H9 (cell line): Measurements from ENCODE around the gene KCNE4. TPM values are rescaled to one million over a fixed set of nuclear protein-coding genes. Genes with fewer than 3 reads are reported as not detected.

ENCODE experiments used
- DNase-seq: peaks from one replicate; pipeline ENCODE4 v3.0.0-alpha.2; 2017
- H2AFZ ChIP-seq: one replicate; pipeline ENCODE4 v1.6.1; 2013; ENCODE audit warnings: mild to moderate bottlenecking, low read length, control low read depth, moderate library complexity
- H2AK5ac ChIP-seq: 2 replicates; pipeline ENCODE4 v1.6.1; 2013; ENCODE audit warnings: low read length, control low read depth, mixed read lengths; ENCODE audit not compliant: insufficient read length
- H2BK120ac ChIP-seq: one replicate; pipeline ENCODE4 v1.6.1; 2013; ENCODE audit warnings: low read depth, mild to moderate bottlenecking, low read length, control low read depth, inconsistent platforms; ENCODE audit not compliant: poor library complexity, severe bottlenecking
- H2BK12ac ChIP-seq: 2 replicates; pipeline ENCODE4 v1.6.1; 2013; ENCODE audit warnings: low read length, control low read depth, mixed read lengths, low read depth; ENCODE audit not compliant: insufficient read length
- H2BK15ac ChIP-seq: 2 replicates; pipeline ENCODE4 v1.6.1; 2013; ENCODE audit warnings: low read depth, low read length, control low read depth
- H2BK20ac ChIP-seq: one replicate; pipeline ENCODE4 v1.6.1; 2013; ENCODE audit warnings: low read depth, mild to moderate bottlenecking, low read length, control low read depth, inconsistent platforms; ENCODE audit not compliant: poor library complexity, severe bottlenecking
- H2BK5ac ChIP-seq: 2 replicates; pipeline ENCODE4 v1.6.1; 2013; ENCODE audit warnings: low read length, control low read depth, mixed read lengths; ENCODE audit not compliant: insufficient read length
- H3K14ac ChIP-seq: 2 replicates; pipeline ENCODE4 v1.6.1; 2013; ENCODE audit warnings: low read length, control low read depth; ENCODE audit not compliant: insufficient read depth
- H3K18ac ChIP-seq: 2 replicates; pipeline ENCODE4 v1.6.1; 2013; ENCODE audit warnings: low read depth, mild to moderate bottlenecking, mixed read lengths, low read length, control low read depth; ENCODE audit not compliant: insufficient read length
- H3K23ac ChIP-seq: 2 replicates; pipeline ENCODE4 v1.6.1; 2013; ENCODE audit warnings: low read length, control low read depth, mixed read lengths, low read depth; ENCODE audit not compliant: insufficient read length
- H3K23me2 ChIP-seq: 2 replicates; pipeline ENCODE4 v1.6.1; 2013; ENCODE audit warnings: low read depth, mild to moderate bottlenecking, mixed read lengths, low read length, control low read depth; ENCODE audit not compliant: insufficient read length, poor library complexity, severe bottlenecking
- H3K27ac ChIP-seq: 2 replicates; pipeline ENCODE4 v1.5.1; 2013; ENCODE audit warnings: low read length, control low read depth, mixed read lengths, low read depth; ENCODE audit not compliant: insufficient read length
- H3K27me3 ChIP-seq: 2 replicates; pipeline ENCODE4 v1.6.1; 2013; ENCODE audit warnings: low read length, control low read depth, inconsistent platforms; ENCODE audit not compliant: insufficient read depth
- H3K4ac ChIP-seq: 2 replicates; pipeline ENCODE4 v1.6.1; 2013; ENCODE audit warnings: low read depth, mild to moderate bottlenecking, control low read depth, inconsistent platforms, low read length, moderate library complexity
- H3K4me1 ChIP-seq: 2 replicates; pipeline ENCODE4 v1.6.1; 2013; ENCODE audit warnings: low read length, control low read depth, inconsistent platforms; ENCODE audit not compliant: insufficient read depth
- H3K4me2 ChIP-seq: 2 replicates; pipeline ENCODE4 v1.6.1; 2013; ENCODE audit warnings: low read length, control low read depth, mixed read lengths; ENCODE audit not compliant: insufficient read length, insufficient read depth
- H3K56ac ChIP-seq: 2 replicates; pipeline ENCODE4 v1.6.1; 2013; ENCODE audit warnings: low read depth, mild to moderate bottlenecking, mixed read lengths, low read length, control low read depth; ENCODE audit not compliant: insufficient read length
- H3K79me1 ChIP-seq: 2 replicates; pipeline ENCODE4 v1.6.1; 2013; ENCODE audit warnings: low read depth, mild to moderate bottlenecking, moderate library complexity, low read length, control low read depth, inconsistent platforms; ENCODE audit not compliant: insufficient read depth, poor library complexity, severe bottlenecking
- H3K79me2 ChIP-seq: 2 replicates; pipeline ENCODE4 v1.6.1; 2013; ENCODE audit warnings: low read length, control low read depth, inconsistent platforms; ENCODE audit not compliant: insufficient read depth
- H3K9ac ChIP-seq: 2 replicates; pipeline ENCODE4 v1.6.1; 2013; ENCODE audit warnings: low read length, control low read depth, mixed read lengths; ENCODE audit not compliant: insufficient read length; ENCODE audit errors: extremely low read depth
- H3K9me3 ChIP-seq: one replicate; pipeline ENCODE4 v1.6.1; 2013; ENCODE audit warnings: low read depth, low read length, inconsistent platforms; ENCODE audit not compliant: control insufficient read depth
- H3T11ph ChIP-seq: one replicate; pipeline ENCODE4 v1.6.1; 2013; ENCODE audit warnings: mild to moderate bottlenecking, low read length, control low read depth, inconsistent platforms
- H4K20me1 ChIP-seq: one replicate; pipeline ENCODE4 v1.6.1; 2013; ENCODE audit not compliant: control insufficient read depth, insufficient read length, insufficient read depth
- H4K5ac ChIP-seq: 2 replicates; pipeline ENCODE4 v1.6.1; 2013; ENCODE audit warnings: low read depth, mild to moderate bottlenecking, mixed read lengths, low read length, control low read depth; ENCODE audit not compliant: insufficient read length
- H4K8ac ChIP-seq: replicated peaks from 2 replicates; pipeline ENCODE4 v1.6.1; 2013; ENCODE audit warnings: low read length, control low read depth, mixed read lengths, low read depth; ENCODE audit not compliant: insufficient read length
- H4K91ac ChIP-seq: 2 replicates; pipeline ENCODE4 v1.6.1; 2013; ENCODE audit warnings: low read depth, mild to moderate bottlenecking, moderate library complexity, mixed read lengths, low read length, control low read depth; ENCODE audit not compliant: insufficient read length
- H3K27ac Mint-ChIP-seq, 3 experiments: 2 replicates in 2 of 3; 3 replicates in 1 of 3; pipeline ENCODE4 v1.8.0; 2020 to 2021; ENCODE audit warnings: mixed read lengths in 3 of 3, mild to moderate bottlenecking in 1 of 3, moderate library complexity in 1 of 3
- H3K27me3 Mint-ChIP-seq: 2 replicates; pipeline ENCODE4 v1.8.0; 2021; ENCODE audit warnings: low read depth, mild to moderate bottlenecking, moderate library complexity, mixed read lengths
- H3K36me3 Mint-ChIP-seq, 3 experiments: 2 replicates in 2 of 3; 3 replicates in 1 of 3; pipeline ENCODE4 v1.8.0; 2020 to 2021; ENCODE audit warnings: low read depth in 3 of 3, mixed read lengths in 3 of 3; ENCODE audit not compliant: insufficient read depth in 1 of 3
- H3K4me1 Mint-ChIP-seq, 2 experiments: 2 replicates each; pipeline ENCODE4 v1.8.0; 2020; ENCODE audit warnings: mixed read lengths in 2 of 2
- H3K4me3 Mint-ChIP-seq, 2 experiments: 2 replicates in 1 of 2; 3 replicates in 1 of 2; pipeline ENCODE4 v1.8.0; 2020 to 2021; ENCODE audit warnings: mild to moderate bottlenecking in 2 of 2, mixed read lengths in 2 of 2, moderate library complexity in 1 of 2
- H3K9me3 Mint-ChIP-seq, 2 experiments: 2 replicates in 1 of 2; 3 replicates in 1 of 2; pipeline ENCODE4 v1.8.0; 2020; ENCODE audit warnings: mild to moderate bottlenecking in 2 of 2, mixed read lengths in 2 of 2, moderate library complexity in 1 of 2
- WGBS: extraction: QIAGEN DNeasy Blood & Tissue Kit; methylation state at CpG from one replicate; pipeline ENCODE4 v1.1.7; 2013; ENCODE audit warnings: missing lambda C conversion rate, low lambda C conversion rate, mixed read lengths; ENCODE audit not compliant: insufficient read length; ENCODE audit errors: extremely low coverage; 5-methylcytosine and 5-hydroxymethylcytosine counted together
- total RNA-seq: library from RNA; stranded (reverse); gene quantifications from 2 replicates; pipeline ENCODE4 v1.2.1, GENCODE V29; 2021
- TF ChIP-seq, protein P1 (sequence below): fragments of 200-600 bp; sonication (generic); conservative IDR thresholded peaks from 3 replicates; pipeline ENCODE4 v1.8.0; 2021; ENCODE audit warnings: antibody characterized with exemption, mild to moderate bottlenecking

Gene KCNE4
- total RNA-seq, 1 experiment from 2014 or later = 0.24 TPM

DNA sequence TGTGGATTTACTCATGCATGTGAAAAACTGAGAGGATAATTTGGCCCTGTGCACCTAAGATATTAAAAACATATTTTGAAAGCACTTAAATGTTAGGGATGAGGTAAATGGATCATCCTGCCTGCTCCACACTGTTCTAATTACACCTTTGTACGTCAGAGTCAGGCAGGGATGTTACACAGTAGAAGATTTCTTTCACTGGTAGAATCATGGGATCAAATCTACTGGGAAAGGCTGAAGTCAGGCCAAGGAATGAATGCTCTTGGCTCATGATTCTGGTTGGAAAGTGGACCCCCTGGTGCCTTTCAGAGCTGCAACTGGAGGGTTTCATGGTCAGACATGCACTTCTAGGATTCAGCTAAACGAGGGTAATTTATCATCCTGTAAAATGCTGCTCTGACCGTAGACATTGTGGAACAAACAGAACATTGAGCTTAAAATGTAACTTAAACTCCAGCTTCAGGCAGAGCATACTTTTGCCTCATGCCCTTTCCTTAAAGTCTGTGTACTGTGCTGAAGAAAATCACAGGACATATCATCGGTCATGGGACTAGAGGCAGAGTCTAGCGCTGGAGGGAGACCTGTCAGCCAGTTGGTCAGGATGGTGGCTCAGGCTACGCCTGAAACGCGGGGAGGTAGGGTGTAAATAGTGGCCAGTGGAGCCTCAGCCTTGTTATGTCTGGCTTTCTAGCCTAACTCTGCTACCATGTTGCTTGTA lies 4.9 kb downstream of the KCNE4 start:
- Histone ChIP-seq H2BK5ac (no peak overlapping the region), H3K27me3 (no peaks in the 10 kb centered on the region), H4K5ac (no peak overlapping the region), H3K79me1 (no peaks in the 10 kb centered on the region), H3K14ac (no peak overlapping the region), H3K18ac (no peak overlapping the region), H3K4ac (no peak overlapping the region), H3K23ac (no peak overlapping the region), H3K23me2 (no peaks in the 10 kb centered on the region), H3K9ac (no peak overlapping the region), H2BK120ac (no peak overlapping the region), H2BK15ac (no peak overlapping the region), H3K79me2 (no peaks in the 10 kb centered on the region), H3K4me2 (no peak overlapping the region), H3K9me3 (no peaks in the 10 kb centered on the region), H4K20me1 (no peaks in the 10 kb centered on the region), H2BK20ac (no peak overlapping the region), H3T11ph (no peak overlapping the region), H3K56ac (no peak overlapping the region), H2BK12ac (no peak overlapping the region), H3K4me1 (no peaks in the 10 kb centered on the region; the same call in 1 of the 2 replicates), H2AFZ (no peak overlapping the region), H4K8ac (no peak overlapping the region), H4K91ac (no peak overlapping the region), H2AK5ac (no peak overlapping the region), H3K27ac (no peak overlapping the region)
- DNase-seq = no peak
- Mint-ChIP-seq H3K9me3 (peaks cover 0 to 2% of the 10 kb centered on the region in 2 experiments; a peak in 1 of 5 replicates), H3K4me3 (no peak overlapping the region), H3K36me3 (no peaks in the 10 kb centered on the region), H3K27ac (no peak overlapping the region), H3K27me3 (peaks cover 10% of the 10 kb centered on the region; the same call in 1 of the 2 replicates), H3K4me1 (peaks cover 21 to 33% of the 10 kb centered on the region in 2 experiments)
- TF ChIP-seq, protein P1, sequence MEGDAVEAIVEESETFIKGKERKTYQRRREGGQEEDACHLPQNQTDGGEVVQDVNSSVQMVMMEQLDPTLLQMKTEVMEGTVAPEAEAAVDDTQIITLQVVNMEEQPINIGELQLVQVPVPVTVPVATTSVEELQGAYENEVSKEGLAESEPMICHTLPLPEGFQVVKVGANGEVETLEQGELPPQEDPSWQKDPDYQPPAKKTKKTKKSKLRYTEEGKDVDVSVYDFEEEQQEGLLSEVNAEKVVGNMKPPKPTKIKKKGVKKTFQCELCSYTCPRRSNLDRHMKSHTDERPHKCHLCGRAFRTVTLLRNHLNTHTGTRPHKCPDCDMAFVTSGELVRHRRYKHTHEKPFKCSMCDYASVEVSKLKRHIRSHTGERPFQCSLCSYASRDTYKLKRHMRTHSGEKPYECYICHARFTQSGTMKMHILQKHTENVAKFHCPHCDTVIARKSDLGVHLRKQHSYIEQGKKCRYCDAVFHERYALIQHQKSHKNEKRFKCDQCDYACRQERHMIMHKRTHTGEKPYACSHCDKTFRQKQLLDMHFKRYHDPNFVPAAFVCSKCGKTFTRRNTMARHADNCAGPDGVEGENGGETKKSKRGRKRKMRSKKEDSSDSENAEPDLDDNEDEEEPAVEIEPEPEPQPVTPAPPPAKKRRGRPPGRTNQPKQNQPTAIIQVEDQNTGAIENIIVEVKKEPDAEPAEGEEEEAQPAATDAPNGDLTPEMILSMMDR = no peak
- no CpG with 5 or more reads among the region's 8 CpGs for WGBS
